ENCODE measurements around the gene PTPRQ.
"Not testable (repeated sequence)": the region's sequence is repeated elsewhere in the genome, so short reads cannot be mapped to it uniquely, and the experiment has no call there.

PTPRQ gene

GRCh38 chr12:80441921-80442320 lies 2.1 kb upstream of the PTPRQ start:
- H3K4me1 Mint-ChIP-seq (ENCODE audit: low read depth), result no peaks in the 10 kb centered on the region
- H3K27me3 Mint-ChIP-seq, result no peaks in the 10 kb centered on the region
- intact Hi-C loops (cut with micrococcal nuclease), result no loop called here
- H3K27ac Mint-ChIP-seq, result no peak overlapping the region
- no peak overlapping the region for H3K4me3 Mint-ChIP-seq
- no peaks in the 10 kb centered on the region for H3K36me3 Mint-ChIP-seq (ENCODE audit: low read depth)
- H3K9me3 Mint-ChIP-seq, result no peaks in the 10 kb centered on the region

DNA sequence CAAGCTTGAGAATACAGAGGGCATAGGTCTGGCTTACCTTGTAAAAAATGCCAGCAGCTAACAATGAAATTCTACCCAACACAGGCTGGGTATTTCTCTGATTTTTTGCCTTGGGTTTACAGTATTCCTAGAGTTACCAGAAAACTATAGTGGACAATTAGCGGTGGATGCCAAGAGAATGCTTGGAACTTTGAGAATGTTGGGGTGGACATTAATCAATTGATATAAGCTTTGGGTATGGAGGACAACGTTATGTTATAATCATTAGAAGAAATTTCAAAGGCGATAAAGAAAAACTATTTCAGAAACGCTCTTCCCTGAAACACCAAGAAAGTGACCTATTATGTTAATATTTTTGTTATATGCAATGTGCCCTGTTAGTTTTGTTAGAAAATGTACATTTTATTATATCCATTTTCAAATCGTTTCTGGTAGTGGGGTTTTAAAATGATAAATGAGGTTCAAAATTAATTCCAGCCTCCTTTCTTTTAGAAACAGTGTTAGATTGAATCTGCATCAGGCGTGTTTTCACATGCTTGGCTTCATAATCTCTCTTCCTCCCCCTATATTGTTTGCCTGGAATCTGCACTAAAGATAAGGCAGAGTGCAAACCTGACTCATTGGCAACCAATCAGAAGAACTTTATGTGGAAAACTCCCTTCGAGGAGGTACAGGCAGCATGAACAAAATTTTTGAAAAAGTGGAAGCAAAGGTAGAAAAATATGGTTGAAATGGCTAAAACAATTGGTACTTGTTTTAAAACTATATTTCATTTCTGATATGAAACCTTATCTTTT lies 1.4 kb upstream of the PTPRQ start:
- Mint-ChIP-seq H3K27me3 (no peaks in the 10 kb centered on the region), H3K4me3 (no peak overlapping the region), H3K9me3 (no peaks in the 10 kb centered on the region), H3K27ac (no peak overlapping the region), H3K4me1 (ENCODE audit: low read depth) (no peaks in the 10 kb centered on the region), H3K36me3 (ENCODE audit: low read depth) (no peaks in the 10 kb centered on the region)
- intact Hi-C loops (cut with micrococcal nuclease), result no loop called here

DNA sequence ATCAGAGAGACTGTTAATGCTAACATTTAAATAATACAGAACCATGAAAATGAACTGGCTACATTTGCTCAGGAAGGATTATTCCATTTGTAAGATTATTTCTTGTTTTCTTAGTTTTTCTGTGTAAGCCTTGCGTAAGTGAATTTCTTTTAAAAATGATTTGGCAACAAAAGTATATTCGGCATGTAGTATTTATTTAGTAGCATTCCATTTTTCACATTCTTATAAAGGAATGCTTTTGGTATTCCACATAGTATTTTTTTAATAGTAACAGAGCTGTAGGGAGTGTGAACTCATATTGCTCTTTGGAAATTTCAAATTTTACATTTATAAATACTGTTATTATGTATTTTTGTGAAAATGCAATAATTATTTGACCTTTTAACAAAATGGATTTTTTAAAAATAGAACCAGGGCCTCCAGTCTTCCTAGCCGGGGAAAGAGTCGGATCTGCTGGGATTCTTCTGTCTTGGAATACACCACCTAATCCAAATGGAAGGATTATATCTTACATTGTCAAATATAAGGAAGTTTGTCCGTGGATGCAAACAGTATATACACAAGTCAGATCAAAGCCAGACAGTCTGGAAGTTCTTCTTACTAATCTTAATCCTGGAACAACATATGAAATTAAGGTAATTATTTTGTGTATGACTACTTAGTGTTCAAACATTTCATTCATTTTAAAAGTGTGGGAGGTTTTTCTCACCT lies 1.2 kb downstream of the PTPRQ start:
- no peaks in the 10 kb centered on the region for H3K27me3 Mint-ChIP-seq
- intact Hi-C loops (cut with micrococcal nuclease), result no loop called here
- H3K4me3 Mint-ChIP-seq, result no peak overlapping the region
- no peak overlapping the region for H3K27ac Mint-ChIP-seq
- no peaks in the 10 kb centered on the region for H3K4me1 Mint-ChIP-seq (ENCODE audit: low read depth)
- H3K9me3 Mint-ChIP-seq, result no peaks in the 10 kb centered on the region
- H3K36me3 Mint-ChIP-seq (ENCODE audit: low read depth), result no peaks in the 10 kb centered on the region

GRCh38 chr12:80456513-80456912 lies 12.5 kb downstream of the PTPRQ start:
- intact Hi-C loops (cut with micrococcal nuclease), result no loop called here
- H3K4me3 Mint-ChIP-seq, result no peak overlapping the region
- H3K27ac Mint-ChIP-seq, result no peak overlapping the region
- no peaks in the 10 kb centered on the region for H3K27me3 Mint-ChIP-seq
- H3K36me3 Mint-ChIP-seq (ENCODE audit: low read depth), result no peaks in the 10 kb centered on the region
- peaks cover 8% of the 10 kb centered on the region for H3K9me3 Mint-ChIP-seq
- H3K4me1 Mint-ChIP-seq (ENCODE audit: low read depth), result no peaks in the 10 kb centered on the region

DNA sequence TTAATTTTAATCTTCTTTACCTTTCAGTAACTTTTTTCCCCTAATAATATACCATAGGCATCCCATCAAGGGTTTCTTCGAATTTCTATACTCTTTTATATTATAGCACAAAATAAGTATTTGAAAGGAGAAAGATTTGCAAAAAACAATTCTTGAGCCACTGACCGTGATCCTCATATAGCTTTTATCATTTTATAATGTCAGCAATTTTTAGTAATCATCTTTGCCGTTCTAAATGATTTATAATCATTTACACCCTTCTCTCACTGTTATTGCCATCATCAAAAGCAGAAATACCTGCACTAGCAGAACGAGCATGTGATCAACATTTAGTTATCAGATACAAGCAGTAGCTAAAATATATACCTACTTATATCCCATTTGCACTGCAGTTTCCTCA lies 16.9 kb downstream of the PTPRQ start:
- Mint-ChIP-seq H3K4me1 (ENCODE audit: low read depth) (no peaks in the 10 kb centered on the region), H3K27ac (no peak overlapping the region), H3K27me3 (no peaks in the 10 kb centered on the region), H3K9me3 (no peaks in the 10 kb centered on the region), H3K4me3 (no peak overlapping the region), H3K36me3 (ENCODE audit: low read depth) (no peaks in the 10 kb centered on the region)
- intact Hi-C loops (cut with micrococcal nuclease), result no loop called here

- H3K36me3 Mint-ChIP-seq (ENCODE audit: low read depth); H3K9me3 Mint-ChIP-seq; H3K27me3 Mint-ChIP-seq; H3K4me3 Mint-ChIP-seq; H3K27ac Mint-ChIP-seq; H3K4me1 Mint-ChIP-seq (ENCODE audit: low read depth); intact Hi-C loops (cut with micrococcal nuclease): not testable (repeated sequence)
These were observed 17.8 kb downstream of the PTPRQ start for GRCh38 chr12:80461851-80462250.

- Mint-ChIP-seq H3K27me3 (no peaks in the 10 kb centered on the region), H3K36me3 (ENCODE audit: low read depth) (no peaks in the 10 kb centered on the region), H3K9me3 (no peaks in the 10 kb centered on the region), H3K4me3 (no peak overlapping the region), H3K27ac (no peak overlapping the region), H3K4me1 (ENCODE audit: low read depth) (no peaks in the 10 kb centered on the region)
- intact Hi-C loops (cut with micrococcal nuclease), result loop anchor here (5.0 to 10.0 kb wide), 3 partner anchors 135 to 478 kb away; no protein-coding TSS in a partner anchor
These were observed 25.6 kb downstream of the PTPRQ start for GRCh38 chr12:80469681-80470080.

DNA sequence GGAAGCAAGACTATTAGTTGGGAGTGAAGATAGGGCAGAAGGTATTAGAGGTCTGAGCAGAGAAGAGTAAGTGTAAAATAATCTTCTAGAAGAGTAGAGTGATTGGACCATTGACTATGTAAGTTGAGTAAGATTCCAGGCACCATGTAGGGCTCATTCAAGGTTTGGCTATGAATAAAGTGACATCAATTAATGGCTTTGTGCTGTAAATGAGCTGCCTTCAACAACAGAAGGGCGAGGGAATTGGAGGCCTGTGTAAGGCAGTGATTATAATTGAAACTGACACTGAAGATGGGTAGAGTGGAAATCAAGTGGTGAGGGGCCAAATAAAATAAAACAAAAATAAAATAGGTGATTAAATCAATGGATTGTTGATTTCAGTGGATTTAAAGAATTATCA lies 26.4 kb downstream of the PTPRQ start:
- Mint-ChIP-seq H3K27me3 (no peaks in the 10 kb centered on the region), H3K27ac (no peak overlapping the region), H3K4me1 (ENCODE audit: low read depth) (no peaks in the 10 kb centered on the region), H3K4me3 (no peak overlapping the region), H3K36me3 (ENCODE audit: low read depth) (no peaks in the 10 kb centered on the region), H3K9me3 (no peaks in the 10 kb centered on the region)
- intact Hi-C loops (cut with micrococcal nuclease), result loop anchor here (5.0 to 10.0 kb wide), 3 partner anchors 134 to 477 kb away; no protein-coding TSS in a partner anchor

GRCh38 chr12:80472236-80472635 lies 28.2 kb downstream of the PTPRQ start:
- no peaks in the 10 kb centered on the region for H3K9me3 Mint-ChIP-seq
- no peaks in the 10 kb centered on the region for H3K4me1 Mint-ChIP-seq (ENCODE audit: low read depth)
- no peaks in the 10 kb centered on the region for H3K27me3 Mint-ChIP-seq
- intact Hi-C loops (cut with micrococcal nuclease), result loop anchor here (5.0 to 10.0 kb wide), 3 partner anchors 133 to 475 kb away; no protein-coding TSS in a partner anchor
- no peak overlapping the region for H3K4me3 Mint-ChIP-seq
- no peak overlapping the region for H3K27ac Mint-ChIP-seq
- H3K36me3 Mint-ChIP-seq (ENCODE audit: low read depth), result no peaks in the 10 kb centered on the region

DNA sequence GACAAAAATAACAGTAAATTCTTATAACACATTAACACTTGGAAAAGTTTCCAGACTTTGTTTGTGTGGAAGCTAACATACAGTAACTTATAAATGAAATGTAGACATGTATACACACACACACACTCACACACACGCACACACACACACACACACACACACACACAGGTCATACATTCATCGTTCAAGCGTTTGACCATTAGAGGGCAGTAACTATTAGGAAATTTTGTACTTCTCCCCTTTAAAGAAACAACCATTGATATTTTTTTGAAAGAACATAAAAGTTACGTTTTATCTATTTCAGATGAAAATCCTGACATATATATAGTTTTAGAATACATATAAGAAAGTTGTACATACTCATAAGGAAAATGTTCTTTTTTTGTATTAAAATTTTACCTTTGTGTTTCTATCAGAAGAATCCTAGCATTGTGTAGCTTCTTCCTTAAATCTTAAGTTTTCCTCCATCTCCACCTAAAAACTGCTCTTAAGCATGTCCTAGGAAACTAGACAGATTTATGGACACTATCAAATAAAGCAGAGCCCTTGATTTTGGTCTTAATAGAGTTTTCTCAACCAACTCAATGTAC lies 29.0 kb downstream of the PTPRQ start:
- no peaks in the 10 kb centered on the region for H3K4me1 Mint-ChIP-seq (ENCODE audit: low read depth)
- H3K27me3 Mint-ChIP-seq, result no peaks in the 10 kb centered on the region
- no peak overlapping the region for H3K27ac Mint-ChIP-seq
- no peak overlapping the region for H3K4me3 Mint-ChIP-seq
- H3K36me3 Mint-ChIP-seq (ENCODE audit: low read depth), result no peaks in the 10 kb centered on the region
- intact Hi-C loops (cut with micrococcal nuclease), result loop anchor here (5.0 to 10.0 kb wide), 3 partner anchors 132 to 474 kb away; no protein-coding TSS in a partner anchor
- H3K9me3 Mint-ChIP-seq, result no peaks in the 10 kb centered on the region

GRCh38 chr12:80477521-80478145 lies 33.6 kb downstream of the PTPRQ start:
- H3K9me3 Mint-ChIP-seq; H3K4me1 Mint-ChIP-seq (ENCODE audit: low read depth); H3K27ac Mint-ChIP-seq; H3K4me3 Mint-ChIP-seq; H3K36me3 Mint-ChIP-seq (ENCODE audit: low read depth); H3K27me3 Mint-ChIP-seq: not testable (repeated sequence)
- intact Hi-C loops (cut with micrococcal nuclease), result loop anchor here (10.0 kb wide), 1 partner anchor 127 kb away; no protein-coding TSS in a partner anchor

- no peaks in the 10 kb centered on the region for H3K4me1 Mint-ChIP-seq (ENCODE audit: low read depth)
- no peaks in the 10 kb centered on the region for H3K9me3 Mint-ChIP-seq
- intact Hi-C loops (cut with micrococcal nuclease), result no loop called here
- H3K27ac Mint-ChIP-seq, result no peak overlapping the region
- H3K36me3 Mint-ChIP-seq (ENCODE audit: low read depth), result no peaks in the 10 kb centered on the region
- no peak overlapping the region for H3K4me3 Mint-ChIP-seq
- H3K27me3 Mint-ChIP-seq, result no peaks in the 10 kb centered on the region
These were observed 40.7 kb downstream of the PTPRQ start for GRCh38 chr12:80484746-80485145.

DNA sequence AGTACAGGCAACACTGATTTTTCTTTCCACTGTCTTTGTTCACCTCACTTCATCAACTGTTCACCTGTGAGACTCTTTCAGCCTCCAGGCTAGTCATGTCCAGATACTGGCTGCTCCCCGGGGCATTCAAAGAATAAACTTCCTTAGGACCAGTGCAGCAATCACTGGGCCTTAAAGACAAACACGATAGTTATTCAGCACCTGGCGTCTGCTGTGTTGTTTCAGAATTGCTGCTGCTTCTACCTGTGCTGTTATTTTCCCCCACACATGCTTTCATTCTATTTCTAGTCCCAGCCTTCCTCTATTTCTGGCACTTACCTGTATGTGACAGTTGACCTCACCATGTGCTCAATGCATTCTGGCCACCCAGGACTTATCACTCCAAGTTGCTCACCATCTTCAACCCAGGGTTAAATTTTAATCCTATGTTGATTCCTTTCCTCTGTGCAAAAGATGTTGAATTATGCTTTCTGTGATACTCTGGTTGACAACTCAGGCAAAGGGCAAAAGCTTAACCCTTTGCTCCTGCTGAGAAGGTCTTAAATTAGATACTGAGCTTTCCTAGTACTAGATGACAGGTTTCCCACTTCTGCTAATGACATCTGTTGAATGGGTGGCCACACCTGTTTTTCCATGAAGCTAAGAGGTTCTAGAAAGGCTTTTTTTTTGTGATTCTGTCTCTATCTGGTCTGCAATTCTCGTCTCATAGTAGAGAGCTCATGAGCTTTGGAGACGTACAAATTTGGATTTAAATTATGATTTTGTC lies 41.4 kb downstream of the PTPRQ start:
- no peaks in the 10 kb centered on the region for H3K36me3 Mint-ChIP-seq (ENCODE audit: low read depth)
- no peak overlapping the region for H3K4me3 Mint-ChIP-seq
- no peaks in the 10 kb centered on the region for H3K9me3 Mint-ChIP-seq
- no peaks in the 10 kb centered on the region for H3K27me3 Mint-ChIP-seq
- H3K4me1 Mint-ChIP-seq (ENCODE audit: low read depth), result no peaks in the 10 kb centered on the region
- no peak overlapping the region for H3K27ac Mint-ChIP-seq
- intact Hi-C loops (cut with micrococcal nuclease), result no loop called here
